Left colon (tissue), 2 donors: ENCODE data around the gene LKAAEAR1. TPM values are rescaled to one million over a fixed set of nuclear protein-coding genes. Genes with fewer than 3 reads are reported as not detected.
"Not testable (repeated sequence)": the region's sequence is repeated elsewhere in the genome, so short reads cannot be mapped to it uniquely, and the experiment has no call there.

Source experiments
- ATAC-seq: fragments of 200-7000 bp; cut with Tn5 transposase; one replicate; pipeline ENCODE4 v1.9.1; 2020; ENCODE audit warnings: mild to moderate bottlenecking, moderate library complexity
- DNase-seq, 2 donors: peaks; one replicate each; pipeline ENCODE4 v3.0.0-alpha.2; 2020
- intact Hi-C, 2 donors: fragments of 100-400 bp; cut with DNase I in 1 of 2; cut with micrococcal nuclease in 1 of 2; formaldehyde crosslinking; loops; one replicate each; pipeline versions ENCODE4 v1.11.2 to v1.14.0; 2022; cut with DNase I, micrococcal nuclease
- total RNA-seq, 2 donors: library from RNA; stranded (reverse); fragmentation: NEBNext Ultra II Directional; extraction: Animal tissue kit (Norgen Biotek cat#: 25700); gene quantifications; one replicate each; pipeline ENCODE4 v1.2.1, GENCODE V29; 2021
- donor health status: DM: no; HTN: no; CAD: no.
- donor health status: DM: yes; HTN: yes; CAD: no.

LKAAEAR1 gene
- total RNA-seq, 2 donors from 2014 or later, result not detected

DNA sequence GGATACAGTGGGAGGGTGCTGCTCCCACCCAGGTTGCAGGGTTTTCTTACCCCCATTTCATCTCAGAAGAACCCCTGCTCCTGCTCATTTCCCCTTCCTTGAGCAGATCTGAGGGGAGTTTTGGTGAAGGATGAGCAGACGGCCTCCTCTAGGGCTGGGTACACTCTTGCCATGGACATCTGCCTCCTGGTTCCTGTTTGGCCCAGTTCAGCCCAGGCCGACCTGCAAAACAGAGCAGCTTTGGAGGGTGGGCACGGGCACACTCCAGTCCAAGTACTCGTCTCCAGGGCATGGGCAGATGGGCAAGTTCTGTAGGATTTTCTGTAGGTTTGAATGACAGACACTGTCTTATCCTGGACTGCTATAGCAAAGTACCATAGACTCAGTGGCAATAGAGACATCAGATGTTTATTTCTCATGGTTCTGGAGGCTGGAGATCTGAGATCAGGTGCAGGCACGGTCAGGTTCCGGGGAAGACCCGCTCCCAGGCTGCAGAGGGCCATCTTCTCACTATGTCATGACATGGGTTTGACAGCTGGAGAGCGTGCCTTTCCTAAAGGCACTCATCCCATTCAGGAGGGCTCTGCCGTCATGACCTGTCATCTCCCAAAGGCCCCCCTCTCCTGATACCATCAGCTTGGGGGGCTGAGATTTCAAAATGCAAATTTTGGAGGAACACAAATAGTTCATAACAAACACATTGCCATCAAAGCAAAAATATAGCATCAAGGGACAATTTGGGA lies 16.9 kb upstream of the LKAAEAR1 start:
- intact Hi-C loops, result no loop called here
- DNase-seq, result no peak
- ATAC-seq, result no peak

DNA sequence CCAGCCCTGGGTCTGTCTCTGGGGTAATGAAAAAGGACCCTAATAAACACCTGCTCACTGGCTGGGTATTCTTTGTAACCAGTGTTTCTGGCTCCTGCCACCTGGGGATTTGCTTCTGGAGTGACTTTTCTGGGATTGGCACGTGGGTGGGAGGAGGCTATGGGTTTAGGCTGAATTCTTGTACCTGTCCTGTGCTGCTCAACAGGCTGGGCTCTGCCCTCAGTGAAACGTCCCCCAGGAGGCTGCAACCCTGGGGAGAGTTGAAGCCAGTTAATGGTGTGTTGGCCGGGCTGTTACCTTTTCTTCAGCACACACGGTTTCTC lies 16.3 kb upstream of the LKAAEAR1 start:
- ATAC-seq, result no peak
- intact Hi-C loops, result no loop called here
- no peak for DNase-seq

DNA sequence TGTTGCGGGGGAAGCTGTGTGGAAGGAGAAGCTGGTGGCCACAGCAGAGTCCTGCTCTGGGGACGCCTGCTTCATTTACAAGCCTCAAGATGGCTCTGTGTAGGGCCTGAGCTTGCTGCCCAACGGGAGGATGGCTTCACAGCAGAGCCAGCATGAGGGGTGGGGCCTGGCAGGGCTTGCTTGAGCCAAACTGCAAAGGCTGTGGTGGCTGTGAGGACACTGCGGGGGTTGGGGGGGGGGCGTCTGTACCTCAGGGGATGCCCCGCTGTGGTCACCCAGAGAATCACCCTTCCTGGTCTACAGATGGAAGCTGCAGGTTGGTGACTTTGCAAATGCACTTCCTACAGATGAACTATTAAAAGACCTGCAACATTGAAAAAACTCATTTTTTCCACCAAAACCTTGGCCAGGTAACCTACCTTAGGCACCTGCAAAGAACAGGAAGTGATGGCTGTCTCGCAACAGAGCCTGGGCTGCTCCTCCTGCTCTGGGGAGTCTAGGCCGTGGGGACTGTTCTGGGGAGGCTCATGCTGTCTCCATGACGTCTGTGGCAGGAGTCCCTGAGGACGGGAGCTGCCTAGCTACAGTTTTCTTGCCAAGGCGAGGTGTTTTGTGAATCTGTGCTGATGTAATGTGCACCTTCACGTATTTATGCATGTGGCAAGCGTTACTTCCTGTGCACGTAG lies 15.8 kb upstream of the LKAAEAR1 start:
- no peak for DNase-seq
- ATAC-seq, result no peak
- intact Hi-C loops, result no loop called here

DNA sequence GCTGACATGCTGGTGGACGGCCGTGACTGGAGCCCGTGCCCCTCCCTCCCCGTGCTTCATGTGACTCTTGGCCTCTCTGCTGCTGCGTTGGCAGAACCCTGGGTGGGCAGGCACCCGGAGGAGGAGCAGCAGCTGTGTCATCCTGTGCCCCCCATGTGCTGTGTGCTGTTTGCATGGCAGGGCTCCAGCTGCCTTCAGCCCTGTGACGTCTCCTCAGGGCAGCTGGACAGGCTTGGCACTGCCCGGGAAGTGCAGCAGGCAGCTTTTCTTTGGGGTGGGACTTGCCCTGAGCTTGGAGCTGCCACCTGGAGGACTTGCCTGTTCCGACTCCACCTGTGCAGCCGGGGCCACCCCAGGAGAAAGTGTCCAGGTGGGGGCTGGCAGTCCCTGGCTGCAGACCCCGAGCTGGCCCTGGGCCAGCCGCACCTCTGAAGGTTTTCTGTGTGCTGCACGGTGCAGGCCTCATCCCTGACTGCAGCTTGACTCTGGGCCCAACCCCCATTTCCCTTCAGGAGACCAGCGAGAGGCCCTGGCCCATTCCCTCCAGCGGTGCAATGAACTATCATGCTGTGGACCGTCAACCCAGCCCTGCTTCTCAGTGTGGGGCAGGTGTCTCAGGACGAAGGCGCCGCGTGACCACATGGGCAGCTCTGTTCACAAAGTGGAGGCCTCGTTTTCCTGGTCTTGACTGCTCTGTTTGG lies 15.0 kb upstream of the LKAAEAR1 start:
- ATAC-seq, result no peak
- intact Hi-C loops, result no loop called here
- DNase-seq, result no peak

DNA sequence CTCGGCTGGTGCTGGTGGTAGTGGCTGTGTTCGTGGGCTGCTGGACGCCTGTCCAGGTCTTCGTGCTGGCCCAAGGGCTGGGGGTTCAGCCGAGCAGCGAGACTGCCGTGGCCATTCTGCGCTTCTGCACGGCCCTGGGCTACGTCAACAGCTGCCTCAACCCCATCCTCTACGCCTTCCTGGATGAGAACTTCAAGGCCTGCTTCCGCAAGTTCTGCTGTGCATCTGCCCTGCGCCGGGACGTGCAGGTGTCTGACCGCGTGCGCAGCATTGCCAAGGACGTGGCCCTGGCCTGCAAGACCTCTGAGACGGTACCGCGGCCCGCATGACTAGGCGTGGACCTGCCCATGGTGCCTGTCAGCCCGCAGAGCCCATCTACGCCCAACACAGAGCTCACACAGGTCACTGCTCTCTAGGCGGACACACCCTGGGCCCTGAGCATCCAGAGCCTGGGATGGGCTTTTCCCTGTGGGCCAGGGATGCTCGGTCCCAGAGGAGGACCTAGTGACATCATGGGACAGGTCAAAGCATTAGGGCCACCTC lies 14.3 kb upstream of the LKAAEAR1 start:
- intact Hi-C loops, result no loop called here
- DNase-seq, result no peak
- no peak for ATAC-seq

DNA sequence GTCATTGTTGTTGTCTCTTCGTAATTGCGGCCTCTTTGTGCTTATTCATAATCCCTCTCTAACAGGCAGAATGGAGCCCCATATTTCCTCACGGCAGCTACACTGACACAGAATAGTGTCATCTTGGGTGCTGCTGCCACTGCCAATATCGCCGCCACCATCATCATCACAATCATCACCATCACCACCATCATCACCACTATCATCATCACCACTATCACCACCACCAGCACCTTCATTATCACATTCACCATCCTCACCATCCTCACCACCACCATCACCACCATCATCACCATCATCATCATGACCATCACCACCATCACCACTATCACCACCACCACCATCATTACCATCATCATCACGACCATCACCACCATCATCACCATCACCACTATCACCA lies 12.3 kb upstream of the LKAAEAR1 start:
- intact Hi-C loops, result no loop called here
- no peak for ATAC-seq

DNA sequence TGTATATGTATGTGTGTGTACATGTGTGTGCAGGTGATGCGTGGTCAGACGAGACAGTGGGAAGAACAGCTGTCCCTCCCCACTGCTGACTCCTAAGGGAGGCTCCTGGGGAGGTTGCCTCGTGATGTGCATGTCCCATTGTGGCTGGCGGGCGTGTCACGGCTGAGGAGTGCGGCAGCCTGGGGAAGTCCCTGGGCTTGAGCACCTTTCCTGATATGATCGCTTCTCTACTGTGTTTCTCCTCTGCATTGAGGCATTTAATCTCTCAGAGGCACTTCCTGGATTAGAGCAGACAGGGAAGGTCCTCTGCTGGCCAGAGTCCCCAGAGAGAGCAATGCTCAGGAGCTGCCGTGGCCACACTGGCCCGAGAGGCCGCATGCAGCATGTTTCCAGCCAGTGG lies 11.7 kb upstream of the LKAAEAR1 start:
- intact Hi-C loops, result no loop called here
- ATAC-seq, result no peak

More for the DNA sequence above, 12.3 kb upstream of the LKAAEAR1 start:
- no peak for DNase-seq

DNA sequence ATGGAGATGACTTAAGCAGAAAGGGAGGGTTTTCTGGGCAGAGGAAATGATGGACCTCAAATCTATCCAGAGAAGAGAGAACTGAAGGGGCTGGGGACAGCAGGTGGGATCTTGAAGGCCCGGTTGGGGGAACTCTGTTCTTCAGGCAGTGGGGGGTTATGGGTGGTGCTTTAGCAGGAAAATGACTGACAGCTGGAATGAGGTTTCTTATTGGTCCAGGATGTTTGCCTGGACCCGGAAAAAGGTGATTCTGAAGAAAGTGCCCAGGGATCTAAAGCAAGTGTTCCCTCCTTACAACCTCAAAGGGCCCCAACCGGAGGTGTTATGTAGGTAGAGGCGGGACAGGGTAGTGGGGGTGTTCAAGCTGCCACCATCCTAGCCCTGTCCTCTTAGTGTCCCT lies 11.3 kb upstream of the LKAAEAR1 start:
- no peak for DNase-seq
- ATAC-seq, result no peak
- intact Hi-C loops, result no loop called here

More for the DNA sequence above, 11.7 kb upstream of the LKAAEAR1 start:
- no peak for DNase-seq

DNA sequence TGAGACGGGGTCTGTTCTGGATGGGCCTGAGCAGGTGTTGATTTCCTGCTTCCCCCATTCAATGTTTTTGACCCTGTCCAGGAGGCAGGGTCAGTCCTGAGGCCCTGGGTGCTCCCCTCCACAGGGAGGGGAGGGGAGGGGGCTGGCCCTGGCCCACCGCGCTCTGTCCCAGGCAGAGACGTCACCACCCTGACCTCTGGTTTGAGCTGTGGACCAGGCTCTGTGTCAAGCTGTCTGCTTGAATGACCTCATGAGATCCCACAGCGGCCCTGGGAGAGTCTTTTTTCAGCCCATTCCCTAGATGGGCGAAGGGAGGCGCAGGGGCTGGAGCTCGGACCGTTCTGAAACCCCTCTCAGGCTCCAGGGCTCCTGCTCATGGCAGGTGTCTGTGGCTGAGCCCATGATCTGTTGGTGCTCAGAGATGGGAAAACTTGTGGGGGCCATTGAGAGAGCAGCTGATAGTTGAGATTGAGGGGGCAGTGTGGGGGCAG lies 8.9 kb upstream of the LKAAEAR1 start:
- DNase-seq (no peak), ATAC-seq (no peak)
- intact Hi-C loops, result no loop called here

DNA sequence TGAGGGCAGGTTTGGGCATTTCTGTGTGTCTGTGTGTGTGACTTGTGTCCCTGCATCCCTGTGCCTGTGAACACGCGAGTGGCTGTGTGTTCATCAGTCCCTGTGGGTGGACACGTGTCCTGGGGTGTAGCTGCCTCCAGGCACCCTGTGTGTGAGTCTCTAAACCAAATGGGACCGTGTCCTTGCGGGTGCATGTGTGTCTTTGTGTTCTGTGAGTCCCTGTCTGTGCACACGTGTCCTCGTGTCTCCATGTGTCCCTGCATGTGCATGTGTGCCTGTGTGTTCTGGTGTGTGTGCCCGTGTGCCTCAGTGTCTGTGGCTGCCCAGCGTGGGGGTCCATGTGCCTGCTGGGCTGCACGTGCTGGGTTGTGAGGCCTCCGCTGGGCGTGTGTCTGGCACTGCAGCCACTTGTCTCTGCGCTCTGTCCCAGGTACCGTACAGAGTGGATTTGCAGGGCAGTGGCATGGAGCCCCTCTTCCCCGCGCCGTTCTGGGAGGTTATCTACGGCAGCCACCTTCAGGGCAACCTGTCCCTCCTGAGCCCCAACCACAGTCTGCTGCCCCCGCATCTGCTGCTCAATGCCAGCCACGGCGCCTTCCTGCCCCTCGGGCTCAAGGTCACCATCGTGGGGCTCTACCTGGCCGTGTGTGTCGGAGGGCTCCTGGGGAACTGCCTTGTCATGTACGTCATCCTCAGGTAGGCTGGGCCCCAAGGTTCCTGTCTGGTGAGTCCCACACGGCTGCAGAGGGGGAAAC lies 8.2 kb upstream of the LKAAEAR1 start:
- ATAC-seq, result no peak
- intact Hi-C loops, result no loop called here

DNA sequence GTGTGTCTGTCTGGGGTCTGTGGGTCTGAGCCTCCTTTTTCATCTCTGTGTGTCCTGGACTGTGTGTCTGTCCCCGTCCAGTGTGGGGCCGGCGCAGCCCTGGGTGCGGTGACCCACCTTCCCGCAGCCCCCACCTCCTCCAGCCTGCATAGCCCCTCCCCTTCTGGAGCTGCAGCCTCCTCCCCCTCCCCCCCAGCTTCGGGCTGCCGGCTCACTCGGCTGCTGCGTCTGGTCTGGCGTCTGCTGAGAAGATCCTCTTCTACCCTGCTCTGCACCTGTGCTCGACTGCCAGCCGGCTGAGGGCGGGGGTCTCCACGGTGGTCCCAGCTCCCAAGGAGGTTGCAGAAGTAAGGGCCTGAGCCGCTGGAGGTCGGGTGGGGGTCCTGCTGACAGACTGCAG lies 7.6 kb upstream of the LKAAEAR1 start:
- no peak for DNase-seq
- intact Hi-C loops, result no loop called here
- ATAC-seq, result no peak

More for the DNA sequence above, 8.2 kb upstream of the LKAAEAR1 start:
- DNase-seq, result no peak

DNA sequence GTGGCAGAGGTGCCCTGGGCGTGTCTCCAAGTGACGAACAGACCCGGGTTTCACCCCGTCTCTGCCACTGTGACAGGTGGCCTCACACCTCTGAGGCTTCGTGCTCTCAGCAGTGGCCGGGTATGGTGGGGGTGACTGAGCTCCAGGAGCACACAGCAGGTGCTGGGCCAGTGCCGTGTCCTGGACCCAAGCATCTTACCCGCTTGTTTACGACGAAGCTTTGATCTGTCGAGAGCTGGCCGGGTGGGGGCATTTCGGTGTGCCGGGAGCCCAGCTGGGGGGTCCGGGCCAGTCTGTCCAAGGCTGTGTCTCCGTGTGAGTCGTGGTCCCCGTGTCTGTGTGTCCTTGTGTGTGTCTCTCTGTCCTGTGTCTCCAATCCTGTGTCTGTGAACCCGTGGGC lies 7.1 kb upstream of the LKAAEAR1 start:
- DNase-seq (no peak), ATAC-seq (no peak)
- intact Hi-C loops, result no loop called here

DNA sequence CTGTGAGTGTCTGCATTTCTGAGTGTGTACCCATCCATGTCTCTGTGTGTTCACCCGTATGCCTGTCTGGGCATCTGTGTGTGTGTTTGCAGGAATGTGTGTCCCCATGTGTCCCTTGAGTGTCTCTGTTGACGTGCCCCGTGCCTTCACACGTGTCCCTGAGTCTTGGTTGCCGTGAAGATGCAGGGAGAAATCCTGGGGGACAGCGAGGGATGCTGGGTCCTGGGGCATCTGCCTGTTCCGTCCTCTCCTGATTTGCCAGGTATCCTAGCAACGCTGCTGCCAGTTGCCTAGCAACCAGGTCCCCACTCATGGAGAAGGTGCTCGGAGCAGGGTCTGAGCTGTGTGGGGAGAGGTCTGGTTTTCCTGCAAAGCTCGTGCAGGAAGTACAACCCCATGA lies 6.0 kb upstream of the LKAAEAR1 start:
- intact Hi-C loops, result no loop called here
- no peak for ATAC-seq
- no peak for DNase-seq

DNA sequence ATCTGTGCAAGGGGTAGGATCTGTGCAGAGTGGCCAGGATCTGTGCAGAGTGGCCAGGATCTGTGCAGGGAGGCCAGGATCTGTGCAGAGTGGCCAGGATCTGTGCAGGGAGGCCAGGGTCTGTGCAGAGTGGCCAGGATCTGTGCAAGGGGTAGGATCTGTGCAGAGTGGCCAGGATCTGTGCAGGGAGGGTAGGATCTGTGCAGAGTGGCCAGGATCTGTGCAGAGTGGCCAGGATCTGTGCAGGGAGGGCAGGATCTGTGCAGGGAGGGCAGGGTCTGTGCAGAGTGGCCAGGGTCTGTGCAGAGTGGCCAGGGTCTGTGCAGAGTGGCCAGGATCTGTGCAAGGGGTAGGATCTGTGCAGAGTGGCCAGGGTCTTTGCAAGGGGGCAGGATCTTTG lies 4.4 kb upstream of the LKAAEAR1 start:
- intact Hi-C loops, ATAC-seq: not testable (repeated sequence)

DNA sequence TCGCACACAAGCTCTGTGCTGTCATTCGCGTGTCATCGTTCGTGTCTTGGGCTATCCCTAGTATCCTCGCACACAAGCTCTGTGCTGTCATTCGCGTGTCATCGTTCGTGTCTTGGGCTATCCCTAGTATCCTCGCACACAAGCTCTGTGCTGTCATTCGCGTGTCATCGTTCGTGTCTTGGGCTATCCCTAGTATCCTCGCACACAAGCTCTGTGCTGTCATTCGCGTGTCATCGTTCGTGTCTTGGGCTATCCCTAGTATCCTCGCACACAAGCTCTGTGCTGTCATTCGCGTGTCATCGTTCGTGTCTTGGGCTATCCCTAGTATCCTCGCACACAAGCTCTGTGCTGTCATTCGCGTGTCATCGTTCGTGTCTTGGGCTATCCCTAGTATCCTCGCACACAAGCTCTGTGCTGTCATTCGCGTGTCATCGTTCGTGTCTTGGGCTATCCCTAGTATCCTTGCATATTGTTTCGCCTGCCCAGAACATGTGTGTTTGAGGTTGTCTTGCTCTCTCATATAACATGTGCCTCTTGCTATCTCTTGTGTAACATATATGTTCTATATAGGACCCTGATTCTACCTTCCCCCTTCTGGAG lies 3.1 kb upstream of the LKAAEAR1 start:
- ATAC-seq, intact Hi-C loops, DNase-seq: not testable (repeated sequence)

More for the DNA sequence above, 4.4 kb upstream of the LKAAEAR1 start:
- not testable (repeated sequence) for DNase-seq

DNA sequence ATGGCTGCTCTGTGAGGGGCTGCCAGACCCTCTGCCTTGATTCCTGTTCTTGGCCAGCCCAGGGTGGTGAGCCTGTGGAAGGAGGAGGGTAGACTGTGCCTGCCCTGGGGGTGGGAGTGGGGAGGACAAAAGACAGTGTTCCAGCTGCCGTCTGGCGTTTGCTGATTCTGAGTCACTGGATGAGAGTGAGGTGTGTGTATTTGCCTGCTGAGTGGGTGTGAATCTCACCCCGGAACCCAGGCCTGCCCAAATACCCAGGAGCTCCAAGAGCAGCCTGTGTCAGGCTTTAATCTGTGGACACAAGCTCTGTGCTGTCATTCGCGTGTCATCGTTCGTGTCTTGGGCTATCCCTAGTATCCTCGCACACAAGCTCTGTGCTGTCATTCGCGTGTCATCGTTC lies 2.6 kb upstream of the LKAAEAR1 start:
- no peak for ATAC-seq
- intact Hi-C loops, result no loop called here

DNA sequence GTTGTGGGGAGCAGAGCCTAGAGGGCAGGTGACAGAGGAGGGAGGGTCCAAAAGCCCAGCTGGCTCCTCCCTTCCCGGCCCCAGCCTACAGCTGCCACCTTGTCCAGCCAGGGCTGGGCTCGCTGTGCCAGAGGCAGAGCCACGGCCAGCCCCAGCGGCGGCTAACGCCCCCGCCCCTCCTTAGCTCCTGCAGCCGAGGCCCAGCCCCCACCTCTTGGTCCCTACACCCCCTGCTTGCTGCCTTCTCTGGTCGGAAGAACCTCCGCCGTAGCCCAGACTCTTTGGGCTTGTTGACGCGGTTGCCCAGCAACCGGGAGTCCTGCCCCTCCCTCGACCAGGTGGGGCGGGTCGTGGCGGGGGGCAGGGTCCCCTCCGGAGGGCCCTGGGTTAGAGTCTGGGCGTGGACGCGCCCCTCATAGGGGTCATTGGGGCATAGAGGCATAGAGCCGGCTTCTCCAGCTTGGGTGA lies 521 bp upstream of the LKAAEAR1 start:
- DNase-seq (no peak), ATAC-seq (no peak)
- intact Hi-C loops, result no loop called here

More for the DNA sequence above, 2.6 kb upstream of the LKAAEAR1 start:
- DNase-seq, result no peak

DNA sequence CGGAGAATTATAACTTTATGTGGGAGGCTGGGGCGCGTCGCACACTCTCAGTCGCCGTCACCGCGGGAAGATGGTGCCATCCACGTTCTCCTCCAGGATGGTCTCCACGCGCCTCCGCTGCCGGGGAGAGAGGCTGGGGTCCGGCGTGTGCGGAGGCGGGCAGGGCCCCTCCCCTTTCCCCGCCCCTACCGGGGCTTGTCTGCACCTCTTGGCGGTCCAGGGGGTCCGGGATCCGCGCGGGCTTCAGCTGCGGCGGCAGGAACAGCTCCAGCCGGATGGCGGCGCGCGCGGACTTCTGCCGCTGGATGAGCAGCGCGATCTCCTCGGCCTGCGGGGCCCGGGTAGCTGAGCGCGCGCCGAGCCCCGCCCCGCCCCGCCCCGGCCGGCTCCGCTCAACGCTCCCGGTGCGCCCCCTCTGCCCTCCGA lies 807 bp downstream of the LKAAEAR1 start:
- ATAC-seq, result peak; percentile 54
- DNase-seq, result peak in 1 of 2 donors; percentile 79
- intact Hi-C loops, result no loop called here
